ENCODE data around the gene RWDD3.

Gene RWDD3

GRCh38 chr1:95230256-95230655 is 3.8 kb upstream of the RWDD3 start:
- no peak overlapping the region for H3K9ac ChIP-seq (ENCODE audit: low read length)
- H3K27me3 ChIP-seq (ENCODE audit: control insufficient read depth, insufficient read depth, low read length) = no peaks in the 10 kb centered on the region
- H3K4me3 ChIP-seq (ENCODE audit: low read depth, low read length) = no peak overlapping the region
- no peak overlapping the region for H3K27ac ChIP-seq (ENCODE audit: low read depth, low read length)
- no peaks in the 10 kb centered on the region for H3K36me3 ChIP-seq (ENCODE audit: control insufficient read depth, insufficient read depth, low read length)
- H3K4me1 ChIP-seq (ENCODE audit: control insufficient read depth, insufficient read depth, low read length) = peaks cover 11% of the 10 kb centered on the region
- no peaks in the 10 kb centered on the region for H3K9me3 ChIP-seq (ENCODE audit: control insufficient read depth, insufficient read depth, low read depth, low read length)

- Histone ChIP-seq H3K36me3 (ENCODE audit: control insufficient read depth, insufficient read depth, low read length) (no peaks in the 10 kb centered on the region), H3K27ac (ENCODE audit: low read depth, low read length) (no peak overlapping the region), H3K27me3 (ENCODE audit: control insufficient read depth, insufficient read depth, low read length) (no peaks in the 10 kb centered on the region), H3K4me1 (ENCODE audit: control insufficient read depth, insufficient read depth, low read length) (peaks cover 11% of the 10 kb centered on the region), H3K9me3 (ENCODE audit: control insufficient read depth, insufficient read depth, low read depth, low read length) (no peaks in the 10 kb centered on the region), H3K4me3 (ENCODE audit: low read depth, low read length) (no peak overlapping the region), H3K9ac (ENCODE audit: low read length) (no peak overlapping the region)
Measured at GRCh38 chr1:95230768-95231191, 3.2 kb upstream of the RWDD3 start.

GRCh38 chr1:95232646-95233318 is 1.2 kb upstream of the RWDD3 start:
- H3K27me3 ChIP-seq (ENCODE audit: control insufficient read depth, insufficient read depth, low read length) = no peaks in the 10 kb centered on the region
- H3K36me3 ChIP-seq (ENCODE audit: control insufficient read depth, insufficient read depth, low read length) = peaks cover 3% of the 10 kb centered on the region; the same call in 1 of the 2 replicates
- no peak overlapping the region for H3K27ac ChIP-seq (ENCODE audit: low read depth, low read length)
- peak overlapping the region; percentile 81 for H3K9ac ChIP-seq (ENCODE audit: low read length)
- peak overlapping the region; percentile 99 for H3K4me3 ChIP-seq (ENCODE audit: low read depth, low read length)
- H3K9me3 ChIP-seq (ENCODE audit: control insufficient read depth, insufficient read depth, low read depth, low read length) = no peaks in the 10 kb centered on the region
- H3K4me1 ChIP-seq (ENCODE audit: control insufficient read depth, insufficient read depth, low read length) = peaks cover 23% of the 10 kb centered on the region

- Histone ChIP-seq H3K9me3 (ENCODE audit: control insufficient read depth, insufficient read depth, low read depth, low read length) (no peaks in the 10 kb centered on the region), H3K9ac (ENCODE audit: low read length) (peak overlapping the region; percentile 81), H3K4me3 (ENCODE audit: low read depth, low read length) (peak overlapping the region; percentile 99), H3K4me1 (ENCODE audit: control insufficient read depth, insufficient read depth, low read length) (peaks cover 25% of the 10 kb centered on the region), H3K36me3 (ENCODE audit: control insufficient read depth, insufficient read depth, low read length) (peaks cover 3% of the 10 kb centered on the region; the same call in 1 of the 2 replicates), H3K27ac (ENCODE audit: low read depth, low read length) (peak overlapping the region; percentile 57; the same call in 1 of the 2 replicates), H3K27me3 (ENCODE audit: control insufficient read depth, insufficient read depth, low read length) (no peaks in the 10 kb centered on the region)
Measured at GRCh38 chr1:95233319-95233736, 682 bp upstream of the RWDD3 start.

DNA sequence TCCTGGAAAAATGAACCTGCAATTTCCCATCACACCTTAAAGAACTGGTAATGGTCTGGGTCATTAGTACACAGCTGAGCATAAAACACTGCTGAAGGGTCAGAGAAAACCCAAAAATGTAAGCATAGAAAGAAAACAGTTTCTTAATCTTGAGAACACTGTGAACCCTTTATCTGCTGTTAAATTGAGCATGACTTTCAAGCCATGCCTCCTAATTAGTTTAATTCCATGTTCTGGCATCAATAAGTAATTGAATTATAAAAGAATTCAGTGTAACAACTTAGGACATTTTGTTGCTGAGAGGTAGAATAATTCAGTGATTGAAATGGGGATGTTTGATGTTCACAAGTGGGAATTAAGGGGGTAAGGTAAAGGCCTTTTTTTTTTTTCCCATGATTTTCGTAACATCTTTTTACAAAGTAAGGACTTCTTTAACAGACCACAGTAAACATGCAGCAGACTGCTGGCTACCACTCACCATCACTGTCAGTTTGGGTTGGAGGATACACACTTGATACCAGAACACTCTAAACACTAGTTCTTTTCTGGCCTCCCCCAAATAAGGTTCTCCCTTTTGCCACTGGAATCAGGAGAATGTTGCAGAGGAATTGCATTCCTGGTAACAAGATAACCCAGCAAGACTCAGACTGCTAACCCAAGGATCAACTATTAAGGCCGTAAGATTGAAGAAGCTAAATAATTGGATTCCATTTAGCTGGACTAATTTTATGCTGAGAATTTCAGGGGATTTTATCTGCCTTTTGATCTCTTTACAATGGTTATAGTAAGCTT is 3.0 kb downstream of the RWDD3 start:
- H3K36me3 ChIP-seq (ENCODE audit: control insufficient read depth, insufficient read depth, low read length) = peaks cover 30% of the 10 kb centered on the region

DNA sequence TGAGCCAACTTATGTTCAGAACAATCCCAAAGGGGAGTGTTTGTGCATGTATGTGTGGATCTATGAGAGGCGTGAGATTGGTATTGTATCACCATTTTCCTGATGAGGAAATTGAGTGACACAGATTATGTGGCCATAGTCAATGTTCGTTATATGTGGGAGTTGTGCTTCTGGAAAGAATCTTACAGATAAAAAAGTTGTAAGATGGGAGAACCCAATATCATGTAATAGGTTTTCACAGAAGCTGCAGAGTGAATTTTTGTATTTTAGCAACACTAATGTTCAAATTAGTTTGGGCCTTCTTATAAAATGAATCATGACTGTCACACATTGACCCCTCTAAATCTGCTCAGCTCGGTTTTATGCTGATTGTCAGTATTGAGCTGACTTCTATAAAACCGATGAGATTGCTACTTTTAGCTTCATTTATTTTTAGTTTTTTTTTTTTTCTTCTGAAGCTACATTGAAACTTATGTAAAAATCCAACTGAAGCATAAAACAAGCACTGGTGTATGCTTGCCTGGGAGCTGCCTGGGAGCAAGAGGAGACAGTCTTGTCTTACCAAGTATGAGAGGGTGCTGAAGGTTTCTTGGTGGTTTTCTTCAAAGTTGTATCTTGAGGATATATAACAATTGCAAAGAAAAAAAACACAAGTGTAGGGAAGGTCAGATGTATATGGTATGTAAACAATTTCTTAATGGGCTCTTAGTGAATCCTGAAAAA is 4.1 kb downstream of the RWDD3 start:
- Histone ChIP-seq H3K4me1 (ENCODE audit: control insufficient read depth, insufficient read depth, low read length) (peaks cover 19% of the 10 kb centered on the region), H3K36me3 (ENCODE audit: control insufficient read depth, insufficient read depth, low read length) (peaks cover 36% of the 10 kb centered on the region), H3K9me3 (ENCODE audit: control insufficient read depth, insufficient read depth, low read depth, low read length) (peaks cover 5% of the 10 kb centered on the region; the same call in 1 of the 2 replicates), H3K27me3 (ENCODE audit: control insufficient read depth, insufficient read depth, low read length) (no peaks in the 10 kb centered on the region), H3K27ac (ENCODE audit: low read depth, low read length) (no peak overlapping the region), H3K9ac (ENCODE audit: low read length) (no peak overlapping the region), H3K4me3 (ENCODE audit: low read depth, low read length) (no peak overlapping the region)

More for the DNA sequence above, 3.0 kb downstream of the RWDD3 start:
- Histone ChIP-seq H3K9me3 (ENCODE audit: control insufficient read depth, insufficient read depth, low read depth, low read length) (peaks cover 5% of the 10 kb centered on the region; the same call in 1 of the 2 replicates), H3K4me3 (ENCODE audit: low read depth, low read length) (no peak overlapping the region), H3K4me1 (ENCODE audit: control insufficient read depth, insufficient read depth, low read length) (peaks cover 25% of the 10 kb centered on the region), H3K27ac (ENCODE audit: low read depth, low read length) (no peak overlapping the region), H3K9ac (ENCODE audit: low read length) (no peak overlapping the region), H3K27me3 (ENCODE audit: control insufficient read depth, insufficient read depth, low read length) (no peaks in the 10 kb centered on the region)

DNA sequence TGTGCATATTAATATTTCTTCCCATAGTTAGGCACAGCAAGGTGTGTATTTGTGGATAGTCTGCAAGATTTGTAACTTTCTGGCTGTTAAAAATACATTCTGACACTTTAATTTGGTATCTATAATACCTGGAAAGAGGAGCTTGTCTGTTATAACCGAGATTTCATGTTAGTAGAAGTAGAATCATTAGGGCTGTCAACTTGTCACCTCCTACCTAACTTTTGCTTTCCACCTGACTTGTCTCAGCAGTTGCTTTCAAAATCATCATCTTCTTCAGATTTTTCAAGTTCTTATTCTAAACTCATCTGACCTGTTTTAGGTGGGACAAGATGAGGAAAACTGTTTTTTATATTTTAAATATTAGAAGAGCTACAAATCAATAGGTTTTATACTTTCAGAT is 11.0 kb downstream of the RWDD3 start:
- H3K9me3 ChIP-seq (ENCODE audit: control insufficient read depth, insufficient read depth, low read depth, low read length) = peaks cover 5% of the 10 kb centered on the region; the same call in 1 of the 2 replicates
- H3K4me3 ChIP-seq (ENCODE audit: low read depth, low read length) = no peak overlapping the region
- H3K4me1 ChIP-seq (ENCODE audit: control insufficient read depth, insufficient read depth, low read length) = no peaks in the 10 kb centered on the region
- H3K27me3 ChIP-seq (ENCODE audit: control insufficient read depth, insufficient read depth, low read length) = no peaks in the 10 kb centered on the region
- no peak overlapping the region for H3K27ac ChIP-seq (ENCODE audit: low read depth, low read length)
- H3K36me3 ChIP-seq (ENCODE audit: control insufficient read depth, insufficient read depth, low read length) = peaks cover 39% of the 10 kb centered on the region
- H3K9ac ChIP-seq (ENCODE audit: low read length) = no peak overlapping the region

DNA sequence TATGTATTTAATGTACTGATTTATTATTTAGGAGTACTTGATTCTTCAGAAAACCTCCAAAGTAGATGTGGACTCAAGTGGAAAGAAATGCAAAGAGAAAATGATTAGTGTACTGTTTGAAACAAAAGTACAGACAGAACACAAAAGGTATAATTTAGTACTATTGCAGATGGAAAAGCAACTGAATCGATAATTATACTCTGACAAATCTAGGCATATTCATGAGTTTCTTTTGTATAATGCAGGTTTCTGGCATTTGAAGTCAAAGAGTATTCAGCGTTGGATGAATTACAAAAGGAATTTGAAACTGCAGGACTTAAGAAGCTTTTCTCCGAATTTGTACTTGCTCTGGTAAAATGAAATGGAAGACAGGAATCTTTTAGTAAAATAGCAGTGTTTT is 12.5 kb downstream of the RWDD3 start:
- no peak overlapping the region for H3K4me3 ChIP-seq (ENCODE audit: low read depth, low read length)
- H3K4me1 ChIP-seq (ENCODE audit: control insufficient read depth, insufficient read depth, low read length) = no peaks in the 10 kb centered on the region
- H3K27ac ChIP-seq (ENCODE audit: low read depth, low read length) = no peak overlapping the region
- H3K36me3 ChIP-seq (ENCODE audit: control insufficient read depth, insufficient read depth, low read length) = peaks cover 24% of the 10 kb centered on the region
- H3K27me3 ChIP-seq (ENCODE audit: control insufficient read depth, insufficient read depth, low read length) = no peaks in the 10 kb centered on the region
- H3K9me3 ChIP-seq (ENCODE audit: control insufficient read depth, insufficient read depth, low read depth, low read length) = peaks cover under 1% of the 10 kb centered on the region; the same call in 1 of the 2 replicates
- no peak overlapping the region for H3K9ac ChIP-seq (ENCODE audit: low read length)

DNA sequence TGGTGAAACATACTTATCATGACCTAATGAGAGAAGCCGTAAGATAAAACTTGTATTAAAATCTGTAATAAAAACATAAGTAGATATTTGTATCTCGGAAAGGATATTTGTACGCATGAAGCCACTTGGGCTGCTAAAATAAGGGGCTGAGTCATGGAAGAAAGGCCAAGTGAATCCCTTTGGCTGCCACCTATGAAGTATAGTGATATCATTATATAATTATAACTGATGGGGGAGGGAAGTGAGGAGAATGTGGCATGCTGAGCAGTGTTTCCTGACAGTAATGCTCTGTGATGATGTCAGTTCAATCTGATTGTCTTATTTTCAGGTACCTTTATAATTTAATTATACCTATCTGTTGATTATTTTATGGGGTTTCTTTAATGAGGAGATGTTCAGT is 13.6 kb downstream of the RWDD3 start:
- peaks cover 20% of the 10 kb centered on the region for H3K36me3 ChIP-seq (ENCODE audit: control insufficient read depth, insufficient read depth, low read length)
- H3K27ac ChIP-seq (ENCODE audit: low read depth, low read length) = no peak overlapping the region
- H3K9me3 ChIP-seq (ENCODE audit: control insufficient read depth, insufficient read depth, low read depth, low read length) = no peaks in the 10 kb centered on the region
- no peaks in the 10 kb centered on the region for H3K4me1 ChIP-seq (ENCODE audit: control insufficient read depth, insufficient read depth, low read length)
- no peak overlapping the region for H3K4me3 ChIP-seq (ENCODE audit: low read depth, low read length)
- no peaks in the 10 kb centered on the region for H3K27me3 ChIP-seq (ENCODE audit: control insufficient read depth, insufficient read depth, low read length)
- H3K9ac ChIP-seq (ENCODE audit: low read length) = no peak overlapping the region

DNA sequence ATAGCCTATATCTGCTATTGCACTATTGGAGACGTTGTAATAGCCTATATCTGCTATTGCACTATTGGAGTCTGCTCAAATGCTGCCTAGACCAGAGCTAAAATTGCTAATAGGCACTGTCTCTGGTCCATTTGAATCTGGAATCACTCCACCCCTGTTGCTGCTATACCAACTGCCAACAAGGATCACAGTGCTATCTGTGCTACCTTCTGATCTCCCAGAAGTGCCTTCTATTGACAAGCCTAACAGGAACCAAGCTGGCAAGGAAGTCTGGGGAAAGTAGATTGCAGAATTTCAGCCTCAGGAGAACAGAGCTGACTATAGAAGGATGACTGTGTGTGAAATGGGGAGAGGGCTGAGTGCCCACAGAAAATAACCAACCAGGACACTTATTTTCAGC is 15.9 kb downstream of the RWDD3 start:
- H3K36me3 ChIP-seq (ENCODE audit: control insufficient read depth, insufficient read depth, low read length) = peaks cover 5% of the 10 kb centered on the region; the same call in 1 of the 2 replicates

More for the DNA sequence above, 15.9 kb downstream of the RWDD3 start:
- Histone ChIP-seq H3K27ac (ENCODE audit: low read depth, low read length) (no peak overlapping the region), H3K27me3 (ENCODE audit: control insufficient read depth, insufficient read depth, low read length) (no peaks in the 10 kb centered on the region), H3K4me1 (ENCODE audit: control insufficient read depth, insufficient read depth, low read length) (no peaks in the 10 kb centered on the region), H3K4me3 (ENCODE audit: low read depth, low read length) (no peak overlapping the region), H3K9me3 (ENCODE audit: control insufficient read depth, insufficient read depth, low read depth, low read length) (no peaks in the 10 kb centered on the region), H3K9ac (ENCODE audit: low read length) (no peak overlapping the region)

Data from HUES6 (cell line).